Esophagus squamous epithelium (tissue), 4 donors: ENCODE measurements around the gene FUT7.

Experiments
- CTCF ChIP-seq, 6 experiments: fragments of 450-650 bp in 4 of 6; fragments of 200-600 bp in 2 of 6; sonication (generic) in 2 of 6; IDR thresholded peaks; one replicate each; pipeline ENCODE4 v1.5.1; 2016 to 2019; ENCODE audit warnings: antibody characterized with exemption in 6 of 6, mild to moderate bottlenecking in 4 of 6, moderate library complexity in 4 of 6
- POLR2A ChIP-seq, 4 donors: fragments of 450-650 bp; IDR thresholded peaks; one replicate each; pipeline ENCODE4 v1.6.1; 2017; ENCODE audit warnings: antibody characterized with exemption in 4 of 4, mild to moderate bottlenecking in 4 of 4, moderate library complexity in 3 of 4

DNA sequence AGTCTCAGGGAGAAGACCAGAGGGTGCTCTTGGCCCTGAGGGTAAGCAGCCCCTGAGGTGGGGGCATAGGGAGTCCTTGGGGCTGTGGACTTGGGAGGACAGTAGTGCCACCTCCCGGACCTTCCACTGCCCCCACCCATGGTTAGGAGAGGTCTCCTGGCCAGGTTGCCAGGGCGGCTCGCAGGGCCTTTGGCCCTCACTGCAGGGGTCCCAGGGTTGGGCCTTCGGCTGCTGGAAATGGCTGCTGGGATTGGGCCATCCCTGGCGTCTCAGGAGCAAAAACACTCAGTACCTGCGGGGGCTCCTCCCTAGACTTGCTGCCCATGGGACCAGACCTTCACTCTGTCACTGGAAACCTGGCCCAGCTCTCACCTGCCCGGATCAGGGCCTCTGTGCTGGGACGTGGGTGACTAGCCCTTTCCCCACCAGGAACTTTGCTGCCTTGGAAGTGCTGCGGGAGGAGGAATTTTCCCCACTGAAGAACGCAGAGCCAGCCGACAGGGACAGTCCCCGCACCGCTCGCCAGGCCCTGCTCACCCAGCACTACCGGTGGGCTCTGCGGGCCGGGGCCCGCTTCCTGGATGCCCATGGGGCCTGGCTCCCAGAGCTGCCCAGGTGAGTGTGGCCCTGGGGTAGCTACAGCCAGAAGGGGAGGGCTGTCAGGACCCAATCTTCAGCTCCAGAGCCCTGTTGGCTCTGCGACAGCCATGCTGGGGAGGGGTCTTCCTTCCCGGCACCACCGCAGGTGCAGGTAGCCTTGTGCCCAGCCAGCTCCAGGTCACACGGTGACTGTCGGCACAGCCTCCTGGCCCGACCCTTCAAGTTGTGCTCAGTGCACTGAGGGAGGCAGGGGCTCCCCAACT lies 48.6 kb upstream of the FUT7 start:
- TF ChIP-seq CTCF (IDR thresholded peaks at IDR 0.05): no peak
- TF ChIP-seq POLR2A (IDR thresholded peaks at IDR 0.05): no peak
